ENCODE measurements around the gene CPNE1.

GRCh38 chr20:35697696-35698297, 33.1 kb upstream of the CPNE1 start:
- TF ChIP-seq CTCF (IDR thresholded peaks at IDR 0.05) (no peak), EP300 (IDR thresholded peaks at IDR 0.05) (no peak)
